ENCODE data around the gene CUL3. TPM values are rescaled to one million over a fixed set of nuclear protein-coding genes. Genes with fewer than 3 reads are reported as not detected.
A peak's percentile ranks its signal among the peaks of the same experiment; 100 is the strongest.
"Not testable (repeated sequence)": the region's sequence is repeated elsewhere in the genome, so short reads cannot be mapped to it uniquely, and the experiment has no call there.

CUL3 gene
- total RNA-seq, 1 donor from 2014 or later = 16.1 TPM

DNA sequence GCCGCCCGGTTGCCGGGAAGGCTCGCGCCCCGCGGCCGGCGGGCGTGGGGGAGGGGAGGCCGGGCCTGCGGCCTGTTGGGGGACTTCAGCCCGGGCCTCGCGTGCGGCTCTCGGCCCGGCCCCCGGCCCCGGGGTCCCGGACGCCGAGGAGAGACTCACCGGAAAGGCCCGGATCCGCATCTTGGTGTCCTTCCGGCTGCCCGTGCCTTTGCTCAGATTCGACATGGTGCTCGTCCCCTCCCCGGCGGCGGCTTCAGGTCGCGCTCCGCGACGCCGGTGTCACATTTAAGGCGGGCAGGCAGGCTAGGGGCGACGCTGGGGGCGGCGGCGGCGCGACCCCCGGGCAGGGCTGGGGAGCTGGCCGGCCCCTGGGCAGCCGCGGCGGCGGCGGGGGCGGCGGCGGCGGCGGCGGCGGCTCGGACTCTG is 365 bp downstream of the CUL3 start:
- Histone ChIP-seq H3K36me3 (no peaks in the 10 kb centered on the region), H3K9me3 (no peaks in the 10 kb centered on the region), H3K4me3 (peak overlapping the region; percentile 69 to 90), H3K27me3 (no peaks in the 10 kb centered on the region), H3K27ac (peak overlapping the region; percentile 89 to 95), H3K4me1 (peaks cover 0 to 15% of the 10 kb centered on the region in 2 donors)
- TF ChIP-seq, protein P1, sequence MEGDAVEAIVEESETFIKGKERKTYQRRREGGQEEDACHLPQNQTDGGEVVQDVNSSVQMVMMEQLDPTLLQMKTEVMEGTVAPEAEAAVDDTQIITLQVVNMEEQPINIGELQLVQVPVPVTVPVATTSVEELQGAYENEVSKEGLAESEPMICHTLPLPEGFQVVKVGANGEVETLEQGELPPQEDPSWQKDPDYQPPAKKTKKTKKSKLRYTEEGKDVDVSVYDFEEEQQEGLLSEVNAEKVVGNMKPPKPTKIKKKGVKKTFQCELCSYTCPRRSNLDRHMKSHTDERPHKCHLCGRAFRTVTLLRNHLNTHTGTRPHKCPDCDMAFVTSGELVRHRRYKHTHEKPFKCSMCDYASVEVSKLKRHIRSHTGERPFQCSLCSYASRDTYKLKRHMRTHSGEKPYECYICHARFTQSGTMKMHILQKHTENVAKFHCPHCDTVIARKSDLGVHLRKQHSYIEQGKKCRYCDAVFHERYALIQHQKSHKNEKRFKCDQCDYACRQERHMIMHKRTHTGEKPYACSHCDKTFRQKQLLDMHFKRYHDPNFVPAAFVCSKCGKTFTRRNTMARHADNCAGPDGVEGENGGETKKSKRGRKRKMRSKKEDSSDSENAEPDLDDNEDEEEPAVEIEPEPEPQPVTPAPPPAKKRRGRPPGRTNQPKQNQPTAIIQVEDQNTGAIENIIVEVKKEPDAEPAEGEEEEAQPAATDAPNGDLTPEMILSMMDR (IDR thresholded peaks at IDR 0.05) = no peak
- intact Hi-C loops (cut with DNase I) = loop anchor here (5.0 to 10.0 kb wide), 3 partner anchors 70 to 627 kb away; partner anchors contain the start of gene MRPL44
- DNase-seq (ENCODE audit: low spot score in 2 of 2) = peak in 1 of 2 donors; percentile 76

- peak in 1 of 2 donors; percentile 67 for DNase-seq (ENCODE audit: low spot score in 2 of 2)
- H3K27ac ChIP-seq = peak overlapping the region in 1 of 2 donors; percentile 95
- peaks cover 0 to 18% of the 10 kb centered on the region in 2 donors for H3K4me1 ChIP-seq
- H3K9me3 ChIP-seq = no peaks in the 10 kb centered on the region
- TF ChIP-seq, protein P1 (IDR thresholded peaks at IDR 0.05) = no peak
- no peaks in the 10 kb centered on the region for H3K36me3 ChIP-seq
- peak overlapping the region; percentile 69 to 90 for H3K4me3 ChIP-seq
- intact Hi-C loops (cut with DNase I) = loop anchor here (10.0 kb wide), 2 partner anchors 69 to 391 kb away; no protein-coding TSS in a partner anchor
- H3K27me3 ChIP-seq = no peaks in the 10 kb centered on the region
These were observed 915 bp downstream of the CUL3 start for GRCh38 chr2:224584111-224584784.

GRCh38 chr2:224583033-224583432 is 2.1 kb downstream of the CUL3 start:
- intact Hi-C loops (cut with DNase I) = loop anchor here (10.0 kb wide), 2 partner anchors 68 to 392 kb away; no protein-coding TSS in a partner anchor
- H3K27ac ChIP-seq; H3K9me3 ChIP-seq; DNase-seq (ENCODE audit: low spot score in 2 of 2); H3K36me3 ChIP-seq; H3K27me3 ChIP-seq: not testable (repeated sequence)
- H3K4me3 ChIP-seq = peak overlapping the region; percentile 69 to 90
- peaks cover 0 to 20% of the 10 kb centered on the region in 2 donors for H3K4me1 ChIP-seq

- intact Hi-C loops (cut with DNase I) = loop anchor here (10.0 kb wide), 2 partner anchors 65 to 395 kb away; no protein-coding TSS in a partner anchor
- H3K27me3 ChIP-seq = no peaks in the 10 kb centered on the region
- TF ChIP-seq, protein P1 (IDR thresholded peaks at IDR 0.05) = no peak
- H3K9me3 ChIP-seq = no peaks in the 10 kb centered on the region
- H3K4me3 ChIP-seq = no peak overlapping the region
- H3K27ac ChIP-seq = no peak overlapping the region
- no peak for DNase-seq (ENCODE audit: low spot score in 2 of 2)
- peaks cover 0 to 31% of the 10 kb centered on the region in 2 donors for H3K4me1 ChIP-seq
- no peaks in the 10 kb centered on the region for H3K36me3 ChIP-seq
These were observed 4.9 kb downstream of the CUL3 start for GRCh38 chr2:224580248-224580647.

DNA sequence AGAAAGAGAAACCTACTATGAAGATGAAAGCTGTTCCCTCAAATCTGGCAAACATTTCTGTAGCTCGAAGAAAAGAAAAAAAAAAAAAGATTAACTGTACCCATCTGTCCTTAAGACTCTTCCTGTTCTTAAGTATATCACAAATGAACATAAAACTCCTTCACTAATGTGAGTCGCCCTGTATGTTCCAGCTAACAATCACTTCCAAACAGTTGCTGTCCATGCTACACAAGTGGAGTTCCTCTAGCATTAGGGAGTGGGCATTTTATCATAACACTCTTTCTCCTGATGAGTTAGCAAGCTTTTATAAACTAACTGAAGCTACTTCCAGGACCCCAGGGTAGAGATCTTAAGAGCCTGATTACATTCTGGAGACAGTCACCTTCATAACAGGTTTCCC is 5.8 kb downstream of the CUL3 start:
- Histone ChIP-seq H3K4me3 (no peak overlapping the region), H3K27ac (no peak overlapping the region), H3K4me1 (peaks cover 0 to 35% of the 10 kb centered on the region in 2 donors), H3K36me3 (no peaks in the 10 kb centered on the region), H3K27me3 (no peaks in the 10 kb centered on the region), H3K9me3 (no peaks in the 10 kb centered on the region)
- DNase-seq (ENCODE audit: low spot score in 2 of 2) = no peak
- intact Hi-C loops (cut with DNase I) = no loop called here
- TF ChIP-seq, protein P1 (IDR thresholded peaks at IDR 0.05) = no peak

DNA sequence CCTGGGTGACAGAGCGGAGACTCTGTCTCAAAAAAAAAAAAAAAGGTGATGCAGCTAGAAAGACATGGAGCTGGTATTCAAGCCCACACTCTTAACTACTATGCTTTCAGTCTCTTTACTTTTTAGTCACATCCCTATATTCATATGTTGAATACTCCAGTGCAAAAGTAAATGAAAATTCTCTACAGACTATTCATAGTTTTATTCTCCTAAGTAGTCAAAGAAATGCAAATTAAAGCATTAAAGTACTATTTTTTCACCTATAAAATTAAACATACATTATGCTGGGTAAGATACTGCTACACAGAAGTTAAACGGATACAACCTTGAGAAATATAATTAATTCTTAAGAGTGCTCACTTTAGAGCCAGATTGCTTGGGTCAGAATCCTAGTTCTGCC is 7.6 kb downstream of the CUL3 start:
- no peak for DNase-seq (ENCODE audit: low spot score in 2 of 2)
- H3K27me3 ChIP-seq = no peaks in the 10 kb centered on the region
- no peaks in the 10 kb centered on the region for H3K9me3 ChIP-seq
- intact Hi-C loops (cut with DNase I) = no loop called here
- TF ChIP-seq, protein P1 (IDR thresholded peaks at IDR 0.05) = no peak
- peaks cover 0 to 35% of the 10 kb centered on the region in 2 donors for H3K4me1 ChIP-seq
- no peak overlapping the region for H3K4me3 ChIP-seq
- no peak overlapping the region for H3K27ac ChIP-seq
- no peaks in the 10 kb centered on the region for H3K36me3 ChIP-seq

All from ascending aorta (tissue), 2 donors.